ENCODE data around the gene CACNA1A.
A peak's percentile ranks its signal among the peaks of the same experiment; 100 is the strongest.
"Not testable (repeated sequence)": the region's sequence is repeated elsewhere in the genome, so short reads cannot be mapped to it uniquely, and the experiment has no call there.

The CACNA1A gene

GRCh38 chr19:13198634-13199033 is 307.6 kb downstream of the CACNA1A start:
- DNase-seq (ENCODE audit: low spot score): no peak

- DNase-seq (ENCODE audit: low spot score): no peak
These were observed 310.6 kb downstream of the CACNA1A start for GRCh38 chr19:13195678-13196077.

GRCh38 chr19:13190781-13191540 is 315.3 kb downstream of the CACNA1A start:
- DNase-seq (ENCODE audit: low spot score): no peak

- peak; percentile 11 for DNase-seq (ENCODE audit: low spot score)
These were observed 316.7 kb downstream of the CACNA1A start for GRCh38 chr19:13189600-13189999.

GRCh38 chr19:13187419-13187818 is 318.9 kb downstream of the CACNA1A start:
- no peak for DNase-seq (ENCODE audit: low spot score)

- DNase-seq (ENCODE audit: low spot score): not testable (repeated sequence)
These were observed 319.6 kb downstream of the CACNA1A start for GRCh38 chr19:13186688-13187087.

- not testable (repeated sequence) for DNase-seq (ENCODE audit: low spot score)
These were observed 320.3 kb downstream of the CACNA1A start for GRCh38 chr19:13185763-13186657.

- DNase-seq (ENCODE audit: low spot score): not testable (repeated sequence)
These were observed 321.4 kb downstream of the CACNA1A start for GRCh38 chr19:13184926-13185325.

- DNase-seq (ENCODE audit: low spot score): peak; percentile 74
These were observed 324.4 kb downstream of the CACNA1A start for GRCh38 chr19:13181747-13182388.

GRCh38 chr19:13178291-13178690 is 328.0 kb downstream of the CACNA1A start:
- DNase-seq (ENCODE audit: low spot score): not testable (repeated sequence)

- not testable (repeated sequence) for DNase-seq (ENCODE audit: low spot score)
These were observed 328.7 kb downstream of the CACNA1A start for GRCh38 chr19:13177584-13177983.

GRCh38 chr19:13176345-13176744 is 329.9 kb downstream of the CACNA1A start:
- no peak for DNase-seq (ENCODE audit: low spot score)

GRCh38 chr19:13173139-13173737 is 333.0 kb downstream of the CACNA1A start:
- no peak for DNase-seq (ENCODE audit: low spot score)

- peak; percentile 77 for DNase-seq (ENCODE audit: low spot score)
These were observed 333.7 kb downstream of the CACNA1A start for GRCh38 chr19:13172346-13173138.

- DNase-seq (ENCODE audit: low spot score): no peak
These were observed 335.1 kb downstream of the CACNA1A start for GRCh38 chr19:13171146-13171545.

- peak; percentile 91 for DNase-seq (ENCODE audit: low spot score)
These were observed 336.5 kb downstream of the CACNA1A start for GRCh38 chr19:13169769-13170168.

- not testable (repeated sequence) for DNase-seq (ENCODE audit: low spot score)
These were observed 340.1 kb downstream of the CACNA1A start for GRCh38 chr19:13166151-13166550.

GRCh38 chr19:13165162-13165997 is 340.9 kb downstream of the CACNA1A start:
- DNase-seq (ENCODE audit: low spot score): no peak

- no peak for DNase-seq (ENCODE audit: low spot score)
These were observed 341.7 kb downstream of the CACNA1A start for GRCh38 chr19:13164343-13165161.

All from AG20443 (cell line).